ENCODE data around the gene PLET1.

- TF ChIP-seq ZNF316 (IDR thresholded peaks at IDR 0.05): no peak
- no peak for TF ChIP-seq ZSCAN32 (CRISPR knock-in tag; IDR thresholded peaks at IDR 0.05)
- TF ChIP-seq, protein P1, sequence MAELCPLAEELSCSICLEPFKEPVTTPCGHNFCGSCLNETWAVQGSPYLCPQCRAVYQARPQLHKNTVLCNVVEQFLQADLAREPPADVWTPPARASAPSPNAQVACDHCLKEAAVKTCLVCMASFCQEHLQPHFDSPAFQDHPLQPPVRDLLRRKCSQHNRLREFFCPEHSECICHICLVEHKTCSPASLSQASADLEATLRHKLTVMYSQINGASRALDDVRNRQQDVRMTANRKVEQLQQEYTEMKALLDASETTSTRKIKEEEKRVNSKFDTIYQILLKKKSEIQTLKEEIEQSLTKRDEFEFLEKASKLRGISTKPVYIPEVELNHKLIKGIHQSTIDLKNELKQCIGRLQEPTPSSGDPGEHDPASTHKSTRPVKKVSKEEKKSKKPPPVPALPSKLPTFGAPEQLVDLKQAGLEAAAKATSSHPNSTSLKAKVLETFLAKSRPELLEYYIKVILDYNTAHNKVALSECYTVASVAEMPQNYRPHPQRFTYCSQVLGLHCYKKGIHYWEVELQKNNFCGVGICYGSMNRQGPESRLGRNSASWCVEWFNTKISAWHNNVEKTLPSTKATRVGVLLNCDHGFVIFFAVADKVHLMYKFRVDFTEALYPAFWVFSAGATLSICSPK (IDR thresholded peaks at IDR 0.05; ENCODE audit: borderline replicate concordance): no peak
- no peak for TF ChIP-seq USF1 (CRISPR knock-in tag; IDR thresholded peaks at IDR 0.05)
These were observed 48.4 kb downstream of the PLET1 start for GRCh38 chr11:112212290-112212689.
